Measurements from ENCODE around the gene NUP98.

GRCh38 chr11:3764266-3764665 lies 33.1 kb downstream of the NUP98 start:
- TF ChIP-seq CTCF (IDR thresholded peaks at IDR 0.05), result no peak
- TF ChIP-seq POLR2AphosphoS5 (IDR thresholded peaks at IDR 0.05), result no peak
